ENCODE results near the gene TM2D1.
"Not testable (repeated sequence)": the region's sequence is repeated elsewhere in the genome, so short reads cannot be mapped to it uniquely, and the experiment has no call there.

The TM2D1 gene

DNA sequence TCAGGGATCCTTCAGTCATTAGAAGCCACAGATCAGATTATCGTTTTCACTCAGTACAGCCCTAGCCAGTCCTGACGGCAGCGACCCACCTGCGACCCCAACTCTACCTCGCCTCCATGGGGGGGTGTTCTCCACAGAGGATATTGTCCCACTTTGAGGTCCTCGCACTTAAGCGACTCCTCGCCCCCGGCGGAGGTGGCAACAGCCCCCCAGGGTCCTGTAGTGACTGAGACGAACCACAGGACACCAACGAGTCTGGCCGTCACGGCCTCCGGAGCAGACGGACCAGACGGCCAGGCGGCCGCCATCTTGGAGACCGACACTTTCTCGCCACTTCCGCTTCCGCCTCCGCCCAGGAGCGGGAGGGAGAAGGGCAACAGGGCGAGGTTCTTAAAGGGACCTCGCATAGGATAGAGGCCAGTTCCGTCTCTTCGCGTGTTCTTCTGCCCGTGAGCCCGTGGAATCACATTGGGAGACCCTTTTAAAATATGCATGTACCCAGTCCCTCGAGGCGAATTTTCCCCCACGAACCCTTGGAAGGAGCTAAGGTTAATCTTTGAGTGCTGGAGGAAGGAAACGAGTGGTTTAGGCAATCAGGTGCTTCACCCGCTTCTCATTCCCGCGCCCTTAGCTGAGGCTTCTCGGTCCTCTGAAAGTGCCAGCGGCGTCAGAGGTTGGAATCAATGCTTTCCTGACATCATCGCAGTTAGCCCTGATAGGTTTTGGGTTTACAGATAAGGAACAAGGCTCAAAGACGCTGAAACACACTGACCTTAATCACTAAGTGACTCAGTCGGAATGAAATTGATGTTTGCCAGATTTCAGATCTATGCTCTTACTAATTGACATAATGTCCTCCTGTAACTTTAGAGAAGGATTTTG, at the start of gene TM2D1:
TM2D1 (minus strand) TSS at position 329 of the 882 bp plus-strand sequence; CDS start at position 308, 21 bp downstream.
- FAIRE-seq = peak; percentile 94
- peak; percentile 80 for DNase-seq (ENCODE audit: insufficient read length, low spot score)

DNA sequence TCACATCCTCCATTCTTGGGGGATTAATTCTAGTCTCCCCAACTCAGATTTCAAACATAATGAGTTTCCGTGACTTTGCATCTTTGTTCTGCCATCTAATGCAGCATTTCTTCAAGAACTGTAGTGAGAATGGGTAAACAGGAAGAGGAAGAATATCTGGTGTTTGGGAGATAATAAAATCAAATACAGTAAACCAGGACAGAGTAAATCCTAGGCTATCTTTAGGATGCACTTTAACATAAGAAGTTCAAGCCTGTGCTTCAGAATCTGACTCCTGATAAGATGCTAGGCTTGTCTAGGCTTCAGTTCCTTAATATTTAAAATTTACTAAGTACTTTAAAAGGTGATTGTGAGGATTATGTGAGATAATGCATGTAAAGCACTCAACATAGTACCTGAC, 45.2 kb upstream of the TM2D1 start:
- no peak for DNase-seq (ENCODE audit: insufficient read length, low spot score)
- FAIRE-seq = no peak

DNA sequence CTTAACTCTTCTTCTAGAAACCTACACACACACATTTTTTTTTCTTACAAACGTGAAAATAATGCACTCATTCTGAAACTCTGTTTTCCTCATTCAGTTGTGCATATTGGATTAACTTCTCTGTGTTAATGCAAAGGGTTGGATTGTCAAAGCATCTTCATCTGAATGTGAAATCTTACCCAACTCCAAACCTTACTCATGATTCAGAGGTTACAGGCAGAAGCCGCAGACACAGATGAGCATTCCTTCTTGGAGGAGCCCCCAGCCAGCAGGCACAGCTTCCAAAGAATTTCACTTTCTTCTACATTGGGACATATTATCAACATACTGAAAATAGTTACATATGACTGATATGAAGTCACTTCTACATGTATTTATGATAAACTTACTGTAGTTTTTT, 33.0 kb upstream of the TM2D1 start:
- DNase-seq (ENCODE audit: insufficient read length, low spot score) (no peak), FAIRE-seq (no peak)

DNA sequence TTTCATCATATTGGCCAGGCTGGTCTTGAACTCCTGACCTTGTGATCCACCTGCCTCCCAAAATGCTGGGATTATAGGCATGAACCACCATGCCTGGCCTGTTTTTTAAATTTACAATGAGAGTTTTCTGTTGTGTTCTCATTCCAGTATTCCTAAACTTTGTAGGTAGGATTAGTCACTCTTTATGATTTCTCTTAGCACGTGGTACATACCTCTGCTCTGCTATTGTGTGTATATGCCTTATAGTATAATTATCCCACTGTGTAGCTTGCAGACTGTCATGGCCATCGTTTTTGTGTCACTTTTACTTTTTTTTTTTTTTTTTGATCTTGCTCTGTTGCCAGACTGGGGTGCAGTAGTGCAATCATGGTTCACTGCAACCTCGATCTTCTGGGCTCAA, 31.8 kb upstream of the TM2D1 start:
- DNase-seq (ENCODE audit: insufficient read length, low spot score) (no peak), FAIRE-seq (no peak)

DNA sequence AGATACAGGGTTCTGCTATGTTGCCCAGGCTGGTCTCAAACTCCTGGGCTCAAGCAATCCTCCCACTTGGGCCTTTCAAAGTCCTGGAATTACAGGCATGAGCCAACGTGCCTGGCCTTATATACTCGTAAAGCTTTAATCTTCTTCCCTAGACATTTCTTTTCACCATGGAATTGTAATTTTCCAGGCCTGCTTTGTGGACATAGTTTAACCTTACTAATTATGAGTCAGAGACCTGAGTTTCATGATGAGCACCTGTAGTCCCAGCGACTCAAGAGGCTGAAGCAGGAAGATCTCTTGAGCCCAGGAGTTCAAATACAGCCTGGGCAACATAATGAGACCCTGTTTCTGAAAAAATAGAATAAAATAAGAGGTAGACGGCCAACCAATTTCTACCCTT, 29.6 kb upstream of the TM2D1 start:
- FAIRE-seq (no peak), DNase-seq (ENCODE audit: insufficient read length, low spot score) (no peak)

DNA sequence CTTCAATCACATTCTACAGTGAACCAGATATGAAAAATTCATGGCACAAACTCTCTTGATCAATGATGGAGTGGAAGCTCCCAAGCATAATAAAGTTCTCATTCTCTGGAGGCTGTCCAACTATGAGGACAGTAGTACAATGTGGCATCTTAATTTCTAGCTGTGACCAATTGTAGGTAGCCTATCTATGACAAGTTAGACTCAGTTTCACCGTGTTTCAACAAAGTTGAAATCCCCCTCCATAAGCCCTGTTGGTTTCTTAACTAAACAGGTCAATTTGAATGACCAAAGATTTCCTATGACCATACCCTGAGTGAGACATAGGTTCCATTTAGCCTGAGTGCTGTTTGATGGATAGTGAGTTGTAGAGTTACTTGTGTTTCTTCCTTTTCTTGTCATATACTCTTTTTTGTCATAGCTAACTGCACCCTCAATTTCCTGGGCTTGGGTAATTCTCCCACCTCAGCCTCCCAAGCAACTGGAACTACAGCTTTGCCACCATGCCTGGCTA, 29.1 kb upstream of the TM2D1 start:
- DNase-seq (ENCODE audit: insufficient read length, low spot score) (no peak), FAIRE-seq (peak; percentile 8)

DNA sequence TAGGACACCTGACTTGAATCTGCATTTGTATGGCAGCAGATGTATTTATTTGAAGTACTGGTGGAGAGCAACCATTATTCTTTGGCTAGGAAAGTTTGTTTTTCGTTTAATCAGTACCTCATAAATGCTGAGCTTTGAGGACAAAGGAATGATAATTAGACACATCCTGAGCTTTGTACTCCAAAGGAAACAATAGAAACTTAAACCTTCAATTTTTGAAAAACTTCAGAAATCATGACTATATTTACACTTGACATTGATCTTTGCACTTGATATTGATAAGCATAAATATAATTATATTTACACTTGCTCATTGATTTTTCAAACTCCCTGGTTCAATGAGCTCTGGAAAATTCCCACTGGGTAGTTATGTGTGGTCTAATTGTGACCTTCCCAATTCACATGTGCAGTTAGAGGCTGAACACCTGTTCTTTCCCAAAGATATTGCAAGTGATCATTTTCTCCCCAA, 28.0 kb upstream of the TM2D1 start:
- FAIRE-seq (no peak), DNase-seq (ENCODE audit: insufficient read length, low spot score) (no peak)

DNA sequence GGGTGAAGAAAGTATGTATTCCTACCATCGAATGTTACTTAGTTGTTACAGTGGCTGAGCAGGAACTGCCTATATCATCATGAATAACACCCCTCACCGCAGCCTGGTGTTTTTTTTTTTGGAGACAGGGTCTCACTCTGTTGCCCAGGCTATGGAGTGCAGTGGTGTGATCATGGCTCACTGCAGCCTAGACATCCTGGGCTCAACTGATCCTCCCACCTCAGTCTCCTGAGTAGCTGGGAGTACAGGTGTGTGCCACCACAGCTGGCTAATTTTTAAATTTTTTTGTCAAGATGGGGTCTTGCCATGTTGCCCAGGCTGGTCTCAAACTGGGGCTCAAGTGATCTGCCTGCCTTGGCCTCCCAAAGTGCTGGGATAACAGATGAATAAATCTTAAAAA, 24.6 kb upstream of the TM2D1 start:
- DNase-seq (ENCODE audit: insufficient read length, low spot score) (no peak), FAIRE-seq (no peak)

DNA sequence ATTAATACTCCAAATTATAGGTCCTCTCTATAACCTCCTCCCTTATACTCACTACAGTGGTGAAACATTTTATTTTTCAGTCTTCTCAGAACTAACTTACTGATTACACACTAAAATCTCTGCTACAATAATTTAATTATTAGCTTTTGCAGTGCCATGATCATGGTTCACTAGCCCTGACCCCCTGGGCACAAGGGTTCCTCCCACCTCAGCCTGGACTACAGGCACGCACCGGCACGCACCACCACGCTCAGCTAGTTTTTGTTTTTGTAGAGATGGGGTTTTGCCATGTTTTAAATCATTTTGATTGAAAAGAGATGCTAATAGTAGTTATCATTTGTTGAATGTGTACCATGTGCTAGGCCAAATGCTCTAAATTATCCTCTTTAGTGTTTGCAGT, 23.6 kb upstream of the TM2D1 start:
- no peak for DNase-seq (ENCODE audit: insufficient read length, low spot score)
- FAIRE-seq = no peak

DNA sequence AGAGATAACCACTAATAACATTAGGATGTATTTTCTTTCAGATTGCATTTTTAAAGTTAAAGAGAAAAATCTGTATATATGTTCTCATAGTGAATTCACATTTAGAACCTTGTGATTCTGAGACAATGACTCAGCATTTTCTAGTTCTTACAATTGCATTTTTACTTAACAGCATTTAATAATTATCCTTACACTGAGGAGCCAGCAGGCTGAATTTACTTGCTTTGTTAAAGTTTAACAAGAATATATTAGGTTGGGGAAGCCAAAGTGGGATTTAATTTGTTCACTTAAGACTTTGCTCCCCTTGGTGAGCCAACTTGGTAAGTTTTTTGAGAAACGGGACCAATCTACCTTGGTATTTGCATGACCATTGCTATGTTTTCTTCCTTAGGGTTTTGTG, 21.9 kb upstream of the TM2D1 start:
- peak; percentile 60 for FAIRE-seq
- DNase-seq (ENCODE audit: insufficient read length, low spot score) = no peak

DNA sequence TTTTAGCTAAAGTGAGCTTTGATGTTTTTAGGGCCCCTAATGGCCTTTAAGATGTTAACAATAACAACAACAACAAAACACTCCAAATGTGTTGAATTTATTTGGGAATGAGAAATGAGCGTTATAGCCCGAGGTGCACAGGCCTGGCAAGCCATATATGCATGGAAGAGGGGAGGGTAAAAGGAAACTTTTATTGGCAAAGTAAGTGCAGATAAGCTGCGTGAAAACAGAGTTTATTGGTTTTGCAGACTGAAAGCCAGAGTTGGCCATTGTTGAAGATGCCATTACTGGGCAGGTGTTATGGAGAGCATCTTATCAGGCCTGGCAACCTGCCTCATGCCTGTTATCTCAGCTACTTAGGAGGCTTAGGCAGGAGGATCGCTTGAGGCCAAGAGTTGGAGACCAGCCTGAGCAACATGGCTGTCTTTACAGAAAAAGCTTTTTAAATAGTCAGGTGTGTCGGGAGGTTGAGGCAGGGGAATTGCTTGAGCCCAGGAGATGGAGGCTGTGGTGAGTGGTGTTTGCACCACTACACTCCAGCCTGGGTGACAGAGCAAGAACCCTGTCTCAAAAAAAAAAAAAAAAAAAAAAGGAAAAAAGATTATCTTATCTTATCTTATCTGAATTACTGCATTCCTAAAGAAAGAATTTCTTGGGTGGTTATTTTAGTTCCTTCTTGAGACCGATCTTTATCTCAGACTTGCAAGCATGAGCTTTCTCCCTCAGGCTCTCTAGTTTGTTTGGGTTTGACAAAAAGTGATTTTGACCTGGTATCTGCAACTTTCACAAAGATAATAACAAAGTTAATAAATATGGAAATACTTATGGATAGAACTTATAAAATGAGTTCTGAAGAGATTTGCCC, 19.0 kb upstream of the TM2D1 start:
- no peak for FAIRE-seq
- no peak for DNase-seq (ENCODE audit: insufficient read length, low spot score)

DNA sequence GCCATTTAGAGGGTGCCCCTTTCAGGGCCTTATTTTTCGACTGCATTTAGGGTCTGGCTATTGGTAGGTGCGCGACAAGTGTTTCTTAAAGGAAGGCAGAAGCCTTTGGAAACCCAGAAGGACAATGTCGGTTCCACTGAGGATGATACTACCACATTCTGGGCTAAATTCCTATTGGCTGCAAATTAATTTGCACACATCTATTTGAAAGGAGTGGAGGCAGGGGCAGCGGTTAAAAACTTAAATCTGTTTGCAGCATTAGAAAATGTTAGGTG, 18.4 kb upstream of the TM2D1 start:
- DNase-seq (ENCODE audit: insufficient read length, low spot score) (no peak), FAIRE-seq (no peak)

DNA sequence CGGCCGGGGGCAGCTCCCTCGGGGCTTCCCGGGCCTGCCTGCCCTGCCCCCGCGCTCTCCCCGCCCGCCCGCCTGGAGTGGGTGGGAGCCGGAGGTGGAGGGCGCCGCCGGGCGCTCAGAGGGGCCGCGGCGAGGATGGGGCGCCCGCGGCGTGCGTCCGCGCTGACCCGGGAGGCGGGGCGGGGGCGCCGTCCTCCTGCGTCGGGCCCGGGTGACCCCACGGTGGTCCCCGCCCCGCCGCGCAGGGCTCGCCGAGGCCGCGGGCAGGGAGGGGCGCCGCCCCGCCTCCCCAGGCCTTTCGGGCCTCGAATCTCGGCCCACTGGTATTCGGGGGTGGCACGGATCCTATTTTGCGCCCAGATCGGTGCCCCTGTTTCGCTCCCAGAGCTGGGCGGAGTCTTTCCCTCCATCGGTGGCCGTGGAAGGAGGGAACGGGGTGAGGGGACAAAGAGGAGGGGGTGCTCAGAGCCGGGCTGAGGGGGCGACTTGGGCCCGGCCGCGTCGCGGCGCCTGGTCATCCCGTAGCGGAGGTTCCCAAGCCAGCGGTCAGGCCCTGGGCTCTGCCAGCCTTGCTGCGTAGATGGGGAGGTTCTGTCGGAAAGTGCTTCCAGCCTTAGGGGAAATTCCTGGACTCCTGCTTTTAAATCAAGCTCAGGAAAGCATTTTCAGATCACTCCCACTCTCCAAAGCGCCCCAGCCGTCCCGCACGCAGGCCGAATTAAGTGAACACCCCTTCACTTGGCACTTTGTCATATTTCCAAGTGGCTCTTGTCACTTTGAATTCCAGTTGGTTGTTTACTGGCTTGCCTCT, 17.9 kb upstream of the TM2D1 start:
- no peak for FAIRE-seq
- DNase-seq (ENCODE audit: insufficient read length, low spot score) = peak; percentile 44

DNA sequence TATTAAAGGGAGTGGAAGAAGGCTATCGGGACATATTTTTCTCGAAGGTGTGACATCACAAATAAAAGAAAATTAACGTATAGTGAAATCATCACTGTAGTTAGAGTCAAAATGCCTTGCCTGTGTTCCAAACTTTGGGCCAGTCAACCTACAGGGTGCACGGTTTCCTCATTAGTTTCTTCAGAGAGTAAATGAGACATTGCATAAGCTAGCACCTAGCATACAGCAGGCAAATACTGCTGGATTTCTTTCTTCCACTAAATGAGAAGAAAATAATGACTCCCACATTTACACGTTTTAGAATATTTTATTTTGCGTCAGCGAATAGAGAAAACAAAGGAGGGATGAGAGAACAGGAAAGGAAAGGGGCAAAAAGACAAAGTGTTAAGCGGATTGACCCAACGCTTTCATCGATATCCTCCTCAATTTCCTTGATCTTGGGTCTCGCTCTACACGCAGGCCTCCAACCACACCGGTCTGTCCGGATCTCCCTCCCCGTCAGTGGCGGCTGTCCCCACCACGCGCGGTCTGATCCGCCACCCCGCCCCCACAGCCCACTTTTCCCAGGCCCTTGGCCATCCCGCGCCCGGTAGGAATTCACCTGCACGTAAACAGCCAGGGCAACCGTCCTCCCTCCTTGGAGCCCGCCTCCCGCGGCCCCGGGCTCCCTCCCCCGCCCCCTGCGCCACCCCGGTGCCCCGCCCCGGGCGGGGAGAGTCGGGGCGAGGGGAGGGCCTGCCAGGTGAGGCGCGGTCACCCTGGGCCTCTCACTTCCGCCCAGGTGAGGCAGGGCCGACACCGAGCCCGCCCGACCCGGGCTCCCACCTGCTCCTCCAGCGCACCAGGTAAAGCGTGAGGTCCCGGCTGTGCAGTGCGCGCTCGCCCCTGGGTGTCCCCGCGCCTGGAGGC, 17.0 kb upstream of the TM2D1 start, which contains the start of gene PATJ:
PATJ (plus strand) TSS at position 770 of the 909 bp plus-strand sequence. CDS start 20,413 bp downstream, outside the sequence.
- peak; percentile 77 for DNase-seq (ENCODE audit: insufficient read length, low spot score)
- FAIRE-seq = peak; percentile 72

DNA sequence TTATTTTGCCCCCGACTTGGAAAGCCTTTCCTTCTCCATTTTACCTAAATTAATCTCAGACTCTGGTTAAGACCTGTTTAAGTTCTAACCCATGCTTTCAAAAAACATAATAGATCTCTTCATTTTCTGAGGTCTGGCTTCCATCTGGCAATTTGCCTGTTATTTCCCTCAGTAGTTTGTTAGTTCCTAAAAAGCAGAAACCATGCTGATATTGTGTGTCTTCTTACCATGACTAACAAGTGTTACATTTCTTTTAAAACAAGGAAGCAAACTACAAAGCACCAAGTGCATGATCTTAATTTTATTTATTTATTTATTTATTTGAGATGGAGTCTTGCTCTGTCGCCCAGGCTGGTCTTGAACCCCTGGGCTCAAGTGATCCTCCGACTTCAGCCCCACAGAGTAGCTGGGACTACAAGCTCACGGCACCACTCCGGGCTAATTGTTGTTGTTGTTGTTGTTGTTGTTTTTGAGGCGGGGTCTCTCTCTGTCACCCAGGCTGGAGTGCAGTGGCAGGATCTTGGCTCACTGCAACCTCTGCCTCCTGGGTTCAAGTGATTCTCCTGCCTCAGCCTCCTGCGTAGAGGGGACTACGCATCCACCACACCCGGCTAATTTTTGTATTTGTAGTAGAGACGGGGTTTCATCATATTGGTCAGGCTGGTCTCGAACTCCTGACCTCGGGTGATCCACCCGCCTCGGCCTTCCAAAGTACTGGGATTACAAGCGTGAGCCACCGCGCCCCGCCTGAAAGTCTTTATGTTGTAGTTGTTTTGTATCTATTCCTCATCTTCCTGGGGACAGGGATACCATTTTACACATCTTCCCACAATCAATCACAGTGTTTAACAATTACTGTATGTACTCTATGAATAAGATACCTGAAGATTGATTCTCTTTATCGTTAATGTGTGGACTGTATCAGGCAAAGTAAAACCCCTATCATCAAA, 16.1 kb upstream of the TM2D1 start:
- no peak for DNase-seq (ENCODE audit: insufficient read length, low spot score)
- no peak for FAIRE-seq

DNA sequence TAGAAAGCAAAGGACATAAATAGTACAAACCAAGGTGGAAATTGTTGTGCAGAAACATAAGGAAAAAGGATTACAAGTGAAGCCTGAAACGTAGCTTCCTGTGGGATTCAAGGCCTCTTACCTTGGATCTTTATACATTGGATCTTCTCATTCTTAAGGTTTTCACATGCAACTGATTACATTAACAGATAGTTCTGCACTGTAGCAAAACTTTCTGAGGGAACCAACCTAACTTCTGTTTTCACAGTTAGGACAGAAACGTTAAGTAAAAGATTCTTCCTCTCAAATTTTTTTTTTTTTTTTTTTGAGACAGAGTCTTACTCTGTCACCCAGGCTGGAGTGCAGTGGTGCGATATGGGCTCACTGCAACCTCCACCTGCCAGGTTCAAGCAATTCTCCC, 7.8 kb upstream of the TM2D1 start:
- no peak for FAIRE-seq
- no peak for DNase-seq (ENCODE audit: insufficient read length, low spot score)

DNA sequence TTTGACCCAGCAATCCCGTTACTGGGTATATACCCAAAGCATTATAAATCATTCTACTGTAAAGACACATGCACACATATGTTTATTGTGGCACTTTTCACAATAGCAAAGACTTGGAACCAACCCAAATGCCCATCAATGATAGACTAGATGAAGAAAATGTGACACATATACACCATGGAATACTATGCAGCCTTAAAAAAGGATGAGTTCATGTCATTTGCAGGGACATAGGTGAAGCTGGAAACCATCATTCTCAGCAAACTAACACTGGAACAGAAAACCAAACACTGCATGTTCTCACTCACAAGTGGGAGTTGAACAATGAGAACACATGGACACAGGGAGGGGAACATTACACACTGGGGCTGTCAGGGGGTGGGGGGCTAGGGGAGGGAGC, 5.7 kb upstream of the TM2D1 start:
- not testable (repeated sequence) for FAIRE-seq; DNase-seq (ENCODE audit: insufficient read length, low spot score)

DNA sequence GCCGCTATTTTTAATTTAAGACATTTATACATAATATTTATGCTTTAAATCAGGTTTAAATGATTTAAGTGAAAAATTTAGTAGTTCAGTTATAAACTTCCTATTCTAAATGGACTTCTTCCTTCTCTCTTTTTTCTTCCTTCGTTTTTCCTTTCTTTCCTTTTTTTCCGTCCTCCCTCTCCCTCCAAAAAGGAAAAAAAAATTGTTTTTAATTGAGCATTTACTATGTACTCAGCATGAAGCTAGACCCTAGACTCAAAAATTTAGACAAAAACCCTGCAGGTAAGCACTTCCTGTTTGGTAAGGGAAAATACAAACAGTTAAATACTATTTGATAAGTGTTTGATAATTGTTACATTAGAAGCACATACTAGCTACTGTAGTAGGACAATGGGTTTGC, 2.6 kb upstream of the TM2D1 start:
- FAIRE-seq (no peak), DNase-seq (ENCODE audit: insufficient read length, low spot score) (no peak)

DNA sequence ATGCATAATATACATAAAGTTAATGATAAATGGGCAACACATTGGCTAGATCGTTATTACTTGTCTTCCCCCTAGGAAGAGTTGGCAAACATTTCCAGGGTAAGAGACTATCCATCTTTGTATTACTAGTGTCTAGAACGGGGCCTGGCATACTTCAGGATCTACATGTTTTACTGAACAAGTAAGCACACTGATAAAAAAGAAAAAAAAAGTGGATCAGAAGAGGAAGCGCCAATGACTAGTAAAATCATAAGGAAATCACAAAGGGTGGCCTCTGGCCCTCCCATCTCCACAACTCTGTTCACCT, 482 bp downstream of the TM2D1 start:
- no peak for DNase-seq (ENCODE audit: insufficient read length, low spot score)
- peak; percentile 67 for FAIRE-seq
